ENCODE results near the gene NIPBL. TPM values are rescaled to one million over a fixed set of nuclear protein-coding genes. Genes with fewer than 3 reads are reported as not detected.
A peak's percentile ranks its signal among the peaks of the same experiment; 100 is the strongest.

The NIPBL gene
- total and polyA plus RNA-seq, 2 of the 8 experiments (the other 6 are each of a cell fraction or from before 2014, with no cell fraction given): 21.1 to 53.5 TPM

GRCh38 chr5:36879274-36880033 lies 2.9 kb downstream of the NIPBL start:
- Histone ChIP-seq H4K20me1 (replicated peaks in 1 of 2; ENCODE audit: control insufficient read depth in 1 of 2, insufficient read depth in 2 of 2, low read length in 2 of 2) (peaks cover 5 to 7% of the 10 kb centered on the region in 2 experiments), H3K4me1 (replicated peaks in 1 of 4; ENCODE audit: control insufficient read depth in 3 of 4, insufficient read depth in 4 of 4, low read length in 3 of 4) (peaks cover 0 to 3% (median 0%) of the 10 kb centered on the region in 4 experiments; a peak in 3 of 7 replicates), H3K4me3 (ENCODE audit: extremely low read depth in 1 of 4, insufficient read depth in 2 of 4, low read depth in 3 of 4, low read length in 4 of 4) (peak overlapping the region; percentile 0 to 96 (median 83); a peak in 5 of 8 replicates), H3K36me3 (ENCODE audit: control insufficient read depth in 2 of 4, insufficient read depth in 4 of 4, low read length in 3 of 4) (no peaks in the 10 kb centered on the region), H4K8ac (ENCODE audit: extremely low read depth, insufficient read depth, low read length) (no peak overlapping the region), H3K18ac (ENCODE audit: extremely low read depth, low read length) (no peak overlapping the region), H3K23ac (ENCODE audit: insufficient read length) (no peak overlapping the region), H3K9me3 (ENCODE audit: insufficient read depth in 2 of 2, low read depth in 1 of 2, low read length in 1 of 2) (no peaks in the 10 kb centered on the region), H3K79me2 (ENCODE audit: control insufficient read depth in 1 of 2, insufficient read depth in 2 of 2, low read length in 2 of 2) (peaks cover 15 to 86% of the 10 kb centered on the region in 2 experiments), H3K14ac (ENCODE audit: insufficient read length) (no peak overlapping the region), H3K4me2 (ENCODE audit: insufficient read depth in 1 of 2, low read depth in 2 of 2, low read length in 2 of 2) (peak overlapping the region; percentile 75 to 93), H2BK5ac (ENCODE audit: low read depth, low read length) (no peak overlapping the region), H3K56ac (replicated peaks; ENCODE audit: insufficient read length, low read depth, low read length) (no peak overlapping the region), H3K23me2 (ENCODE audit: low read depth, low read length) (peaks cover 12% of the 10 kb centered on the region), H3K27ac (ENCODE audit: low read depth, low read length) (no peak overlapping the region), H2BK15ac (ENCODE audit: low read length) (no peak overlapping the region), H3K9ac (replicated peaks in 1 of 4; ENCODE audit: extremely low read depth in 1 of 4, low read depth in 3 of 4, low read length in 3 of 4) (peak overlapping the region in 1 of 4 experiments; percentile 34; a peak in 1 of 7 replicates), H4K91ac (replicated peaks; ENCODE audit: insufficient read length, low read length) (no peak overlapping the region), H2BK120ac (replicated peaks; ENCODE audit: low read depth, low read length) (no peak overlapping the region), H2BK12ac (ENCODE audit: low read depth, low read length) (no peak overlapping the region), H3K27me3 (replicated peaks in 1 of 4; ENCODE audit: control insufficient read depth in 3 of 4, extremely low read depth in 1 of 4, insufficient read depth in 3 of 4, low read length in 3 of 4) (no peaks in the 10 kb centered on the region), H3K79me1 (ENCODE audit: low read depth, low read length) (no peaks in the 10 kb centered on the region), H2AK5ac (ENCODE audit: low read depth, low read length) (no peak overlapping the region), H2AFZ (ENCODE audit: low read length) (no peak overlapping the region), H3K4ac (replicated peaks; ENCODE audit: insufficient read length, low read depth, low read length) (no peak overlapping the region), H2BK20ac (ENCODE audit: low read length) (no peak overlapping the region), H4K5ac (ENCODE audit: insufficient read length, low read depth, low read length) (no peak overlapping the region)
- ChIA-PET POLR2A (ENCODE audit: partially characterized antibody) (interaction anchor here (1.3 kb wide), 1 partner anchor 139 kb away, joined by 3 read pairs; no protein-coding TSS in a partner anchor), CTCF (ENCODE audit: partially characterized antibody) (interaction anchor here (0.6 to 2.4 kb wide), 3 partner anchors 140 to 146 kb away, joined by 4 to 8 read pairs (median 8); no protein-coding TSS in a partner anchor)
- DNase-seq (ENCODE audit: low read depth in 1 of 2, low spot score in 2 of 2) (no peak), FAIRE-seq (no peak)
- 54% methylated on average over 2 of the region's 2 CpGs; no CpG with 5 or more reads in 1 of the 2 experiments for WGBS, 2 experiments (ENCODE audit: extremely low coverage in 1 of 2, insufficient coverage in 1 of 2, insufficient read length in 1 of 2, insufficient replicate concordance in 2 of 2, low coverage in 1 of 2, low lambda C conversion rate in 2 of 2, missing lambda C conversion rate in 1 of 2)
- TF ChIP-seq E2F6 (IDR thresholded peaks at IDR 0.05): no peak
- no peak for TF ChIP-seq CREB1 (IDR thresholded peaks at IDR 0.05)
- no peak for TF ChIP-seq CEBPB (IDR thresholded peaks at IDR 0.05; ENCODE audit: low read depth, low read length)
- TF ChIP-seq EZH2 (IDR thresholded peaks at IDR 0.05; ENCODE audit: low read depth, low read length, severe bottlenecking): no peak
- no peak for TF ChIP-seq KDM1A (IDR thresholded peaks at IDR 0.05; ENCODE audit: borderline replicate concordance, low read length)
- TF ChIP-seq USF2 (IDR thresholded peaks at IDR 0.05; ENCODE audit: low read length): no peak
- TF ChIP-seq RNF2 (IDR thresholded peaks at IDR 0.05; ENCODE audit: borderline replicate concordance, low read depth, low read length, missing control alignments, poor library complexity, severe bottlenecking): no peak
- TF ChIP-seq NANOG (IDR thresholded peaks at IDR 0.05; ENCODE audit: insufficient read depth, low read depth, low read length, poor library complexity, severe bottlenecking): no peak
- TF ChIP-seq FOSL1 (IDR thresholded peaks at IDR 0.05; ENCODE audit: insufficient read depth, low read depth, low read length): no peak

Data from H1 (cell line).